M059J (cell line): ENCODE measurements around the gene MBD4. TPM values are rescaled to one million over a fixed set of nuclear protein-coding genes. Genes with fewer than 3 reads are reported as not detected.
"Not testable (repeated sequence)": the region's sequence is repeated elsewhere in the genome, so short reads cannot be mapped to it uniquely, and the experiment has no call there.

Experiments
- DNase-seq: peaks from one replicate; pipeline ENCODE4 v3.0.0-alpha.2; 2012; ENCODE audit warnings: low read depth
- total RNA-seq: library from RNA; depleted of rRNA; stranded (reverse); fragments of >200 nt; shearing (Covaris generic); gene quantifications from 2 replicates; pipeline ENCODE4 v1.2.3, GENCODE V29; 2014

The MBD4 gene
- total RNA-seq, 1 experiment from 2014 or later = 43.2 TPM

DNA sequence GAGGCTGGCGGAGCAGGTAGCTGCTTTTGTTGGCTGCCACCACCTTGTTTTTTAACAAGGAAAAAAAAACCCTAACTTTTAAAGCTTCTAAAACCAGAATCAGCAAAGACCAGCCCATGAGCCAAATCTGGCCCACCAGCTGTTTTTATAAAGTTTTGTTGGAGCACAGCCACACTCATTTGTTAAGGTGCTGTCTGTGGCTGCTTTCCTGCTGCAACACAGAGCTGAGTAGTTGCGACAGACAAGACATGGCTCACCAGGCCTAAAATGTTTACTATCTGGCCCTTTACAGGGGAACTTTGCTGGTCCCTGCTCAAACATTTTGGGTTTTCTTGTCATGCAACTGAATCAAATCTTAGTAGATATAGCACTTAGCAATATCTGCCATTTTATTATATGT lies 30.2 kb downstream of the MBD4 start:
- DNase-seq = no peak

DNA sequence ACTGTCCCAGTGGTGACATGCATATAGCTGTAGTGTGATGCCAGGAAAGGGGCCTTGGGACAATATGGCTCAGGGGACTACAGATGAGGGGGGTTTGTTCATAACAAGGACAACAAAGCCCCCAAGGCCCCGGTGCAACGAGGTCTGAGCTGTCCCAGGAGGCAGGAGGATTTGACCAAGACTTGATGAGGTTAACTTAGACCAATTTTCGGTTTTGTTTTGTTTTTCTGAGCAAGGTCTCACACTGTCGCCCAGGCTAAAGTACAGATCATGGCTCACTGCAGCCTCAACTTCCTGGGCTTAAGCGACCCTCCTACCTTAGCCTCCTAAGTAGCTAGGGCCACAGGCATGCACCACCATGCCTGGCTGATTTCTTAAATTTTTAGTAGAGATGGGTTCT lies 35.1 kb downstream of the MBD4 start:
- no peak for DNase-seq

DNA sequence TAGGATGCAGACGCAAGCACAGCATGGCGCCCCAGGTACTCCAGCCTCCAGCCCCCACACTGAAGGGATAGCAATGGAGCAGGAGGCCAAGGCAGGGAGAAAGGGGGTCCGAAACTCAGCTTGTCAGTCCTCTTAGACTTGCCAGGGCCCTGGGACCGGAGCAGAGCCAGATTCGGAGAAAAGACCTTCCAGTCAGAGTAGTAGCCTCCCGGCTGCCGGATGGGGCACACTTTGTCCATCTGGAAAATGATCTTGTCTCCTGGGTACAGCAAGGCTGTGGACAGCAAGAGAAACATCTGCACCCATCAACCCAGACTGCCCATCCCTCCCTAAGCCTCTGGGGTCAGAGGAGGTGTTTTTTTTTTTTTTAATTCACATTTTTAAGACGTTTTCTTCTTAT lies 35.6 kb downstream of the MBD4 start:
- DNase-seq = no peak

DNA sequence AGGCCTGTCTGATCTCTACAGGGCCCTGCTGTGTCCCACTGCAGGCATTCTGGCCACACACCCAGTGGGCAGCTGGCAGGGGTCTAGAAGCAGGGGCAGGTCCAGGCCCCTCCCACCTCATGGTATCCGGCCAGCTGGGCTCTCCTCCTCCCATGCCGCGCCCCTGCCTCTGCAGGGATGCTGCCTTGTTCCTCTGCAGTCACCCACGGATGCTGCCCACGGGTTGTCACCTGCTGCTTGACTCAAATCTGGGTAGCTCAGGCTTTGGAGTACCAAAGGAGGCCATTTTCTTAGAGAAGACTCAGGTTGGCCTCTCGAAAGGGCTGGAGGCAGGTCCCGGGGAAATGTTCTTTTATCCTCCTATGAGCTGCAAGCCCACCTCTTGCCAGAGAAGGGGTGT lies 36.3 kb downstream of the MBD4 start:
- DNase-seq = no peak

DNA sequence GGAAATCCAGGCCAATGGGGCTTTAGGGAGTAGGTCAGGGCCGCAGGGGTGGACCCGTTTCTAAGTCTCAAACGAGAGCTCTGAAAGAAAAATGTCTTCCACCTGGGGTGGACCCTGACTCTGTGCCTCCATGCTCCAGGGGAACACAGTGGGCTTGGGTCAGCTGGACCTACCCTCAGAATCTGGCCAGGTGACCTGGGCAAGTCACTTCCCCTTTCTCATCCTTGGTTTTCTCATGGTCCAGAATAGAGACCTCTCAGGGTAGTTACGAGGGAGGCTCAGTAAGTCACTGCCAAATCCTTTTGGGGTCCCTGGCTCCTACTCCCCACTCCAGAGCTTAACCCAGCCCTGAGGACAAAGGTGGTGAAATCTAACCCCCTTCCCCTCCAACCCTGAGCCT lies 37.1 kb downstream of the MBD4 start:
- DNase-seq = no peak

DNA sequence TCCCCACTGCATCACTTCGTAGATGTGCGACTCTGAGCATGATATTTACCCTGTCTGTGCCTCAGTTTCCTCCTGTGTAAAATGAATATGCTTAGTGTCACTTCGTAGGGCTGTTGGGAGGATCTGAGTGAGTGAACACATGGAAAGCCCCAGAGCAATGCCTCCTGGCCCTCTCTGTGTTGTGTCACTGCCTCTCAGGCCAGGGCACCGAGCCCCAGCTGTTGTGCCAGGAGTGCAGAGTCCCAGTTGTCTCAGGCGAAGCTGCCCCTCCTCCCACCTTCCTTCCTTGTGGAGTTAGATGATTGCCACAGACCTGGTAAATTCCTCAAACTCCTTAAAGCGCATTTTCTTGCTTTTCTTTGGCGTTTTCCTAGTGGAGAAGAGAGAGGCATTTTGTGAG lies 37.5 kb downstream of the MBD4 start:
- no peak for DNase-seq

DNA sequence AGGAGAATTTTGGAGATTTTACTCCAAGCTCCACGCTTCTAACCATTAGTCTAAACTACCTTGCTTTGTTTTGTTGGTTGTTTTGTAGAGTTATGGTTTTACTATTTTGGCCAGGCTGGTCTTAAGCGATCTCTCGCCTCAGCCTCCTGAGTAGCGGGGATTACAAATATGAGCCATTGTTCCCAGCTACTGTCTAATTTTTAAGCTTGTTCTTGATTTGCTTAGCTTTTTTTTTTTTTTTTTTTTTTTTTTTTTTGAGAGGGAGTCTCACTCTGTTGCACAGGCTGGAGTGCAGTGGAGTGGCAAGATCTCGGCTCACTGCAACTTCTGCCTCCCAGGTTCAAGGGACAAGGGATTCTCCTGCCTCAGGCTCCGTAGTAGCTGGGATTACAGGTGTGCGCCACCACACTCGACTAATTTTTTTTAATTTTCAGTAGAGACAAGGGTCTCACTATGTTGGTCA lies 39.8 kb downstream of the MBD4 start:
- DNase-seq = peak; percentile 27

DNA sequence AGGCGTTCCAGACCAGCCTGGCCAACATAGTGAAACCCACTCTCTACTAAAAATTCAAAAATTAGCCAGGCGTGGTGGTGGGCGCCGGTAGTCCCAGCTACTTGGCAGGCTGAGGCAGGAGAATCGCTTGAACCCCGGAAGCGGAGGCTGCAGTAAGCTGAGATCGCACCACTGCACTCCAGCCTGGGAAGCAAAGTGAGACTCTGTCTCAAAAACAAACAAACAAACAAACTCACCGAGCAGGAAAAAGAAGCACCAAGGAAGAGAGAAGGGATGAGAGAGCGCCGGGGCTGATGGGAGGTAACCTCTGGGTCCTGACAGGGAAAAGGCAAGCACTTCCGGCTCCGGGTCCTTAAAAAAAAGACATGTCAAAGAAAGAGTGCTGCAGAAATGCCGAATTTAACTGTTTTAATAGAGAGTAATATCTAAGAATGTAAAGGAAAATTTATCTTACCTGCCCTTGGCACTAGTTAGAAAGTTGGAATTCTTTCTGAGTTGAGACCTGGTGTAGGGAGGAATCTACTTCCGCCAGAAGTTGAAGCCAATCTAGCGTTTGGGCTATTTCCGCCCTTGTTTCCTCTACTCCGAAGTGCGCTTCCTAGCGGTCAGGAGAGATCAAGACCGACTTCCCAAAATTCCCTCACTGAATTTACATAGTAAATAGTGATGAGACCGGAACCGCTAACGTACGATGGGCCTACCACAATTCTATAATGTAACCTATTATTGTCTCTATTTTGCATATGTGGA lies 40.4 kb downstream of the MBD4 start:
- DNase-seq = peak; percentile 97

DNA sequence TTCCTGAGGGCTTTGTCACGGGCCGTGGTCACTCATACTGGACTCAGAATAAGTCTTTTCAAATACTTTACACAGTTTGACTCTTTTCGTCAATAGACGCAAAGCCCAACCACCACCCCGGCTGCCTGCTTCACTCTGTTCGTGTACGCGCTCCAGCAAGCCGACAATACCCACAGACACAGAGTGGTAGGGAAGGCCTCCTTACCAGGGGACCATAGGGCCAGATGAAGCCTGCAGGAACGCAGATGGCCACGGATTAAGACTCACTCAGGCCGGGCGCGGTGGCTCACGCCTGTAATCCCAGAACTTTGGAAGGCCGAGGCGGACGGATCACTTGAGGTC lies 41.0 kb downstream of the MBD4 start:
- DNase-seq = peak; percentile 35

DNA sequence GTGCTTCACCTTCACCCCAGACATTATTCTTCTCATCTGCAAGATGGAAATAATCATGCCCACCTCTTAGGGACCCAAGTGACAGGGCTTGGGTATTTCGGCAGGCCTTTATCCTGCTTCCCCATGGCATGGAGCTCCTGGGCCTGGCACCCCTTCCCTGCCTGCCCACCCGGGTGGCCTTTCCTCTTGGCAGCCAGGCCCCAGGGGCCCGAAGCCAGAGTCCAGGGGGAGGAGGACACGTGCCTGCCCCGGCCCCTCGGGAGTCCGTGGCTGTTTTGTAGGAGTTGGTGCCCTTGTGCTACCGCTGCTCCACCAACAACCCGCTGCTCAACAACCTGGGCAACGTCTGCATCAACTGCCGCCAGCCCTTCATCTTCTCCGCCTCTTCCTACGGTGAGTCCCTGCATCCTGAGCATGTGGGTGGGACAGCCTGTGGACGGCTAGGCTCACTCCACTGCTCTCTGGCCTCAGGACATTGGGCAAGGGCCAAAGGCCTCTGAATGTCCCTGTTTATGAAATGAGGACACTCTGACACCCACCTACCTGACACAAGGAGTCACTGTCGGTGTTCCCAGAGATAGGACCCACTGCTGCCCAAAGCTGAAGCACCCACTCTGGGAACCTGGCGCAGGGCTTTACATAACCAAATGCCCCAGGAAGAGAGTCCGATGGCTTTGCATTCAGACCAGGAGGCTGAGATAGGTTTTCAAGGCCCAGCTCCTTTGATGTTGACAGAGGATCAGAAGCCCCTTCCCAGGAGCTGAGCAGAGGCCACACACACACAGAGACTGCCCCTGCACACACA lies 45.8 kb downstream of the MBD4 start:
- DNase-seq = not testable (repeated sequence)

DNA sequence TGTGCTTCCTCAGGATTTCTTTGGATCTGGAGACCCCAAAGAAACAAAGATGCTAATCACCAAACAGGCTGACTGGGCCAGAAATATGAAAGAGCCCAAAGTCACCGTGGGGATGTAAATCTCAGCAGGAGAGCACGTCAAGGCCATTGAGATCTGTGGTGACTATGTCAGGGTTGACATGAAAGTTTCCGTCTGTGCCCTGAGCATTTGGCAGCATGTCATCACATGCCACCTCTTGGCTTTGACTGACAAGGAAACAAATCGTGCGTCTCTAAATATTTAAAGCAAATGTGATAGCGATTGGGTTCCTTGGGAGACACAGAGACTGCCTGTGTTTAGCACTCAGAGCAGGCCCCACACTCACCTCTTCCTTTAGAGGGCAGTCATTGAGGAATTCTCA lies 46.5 kb downstream of the MBD4 start:
- no peak for DNase-seq

DNA sequence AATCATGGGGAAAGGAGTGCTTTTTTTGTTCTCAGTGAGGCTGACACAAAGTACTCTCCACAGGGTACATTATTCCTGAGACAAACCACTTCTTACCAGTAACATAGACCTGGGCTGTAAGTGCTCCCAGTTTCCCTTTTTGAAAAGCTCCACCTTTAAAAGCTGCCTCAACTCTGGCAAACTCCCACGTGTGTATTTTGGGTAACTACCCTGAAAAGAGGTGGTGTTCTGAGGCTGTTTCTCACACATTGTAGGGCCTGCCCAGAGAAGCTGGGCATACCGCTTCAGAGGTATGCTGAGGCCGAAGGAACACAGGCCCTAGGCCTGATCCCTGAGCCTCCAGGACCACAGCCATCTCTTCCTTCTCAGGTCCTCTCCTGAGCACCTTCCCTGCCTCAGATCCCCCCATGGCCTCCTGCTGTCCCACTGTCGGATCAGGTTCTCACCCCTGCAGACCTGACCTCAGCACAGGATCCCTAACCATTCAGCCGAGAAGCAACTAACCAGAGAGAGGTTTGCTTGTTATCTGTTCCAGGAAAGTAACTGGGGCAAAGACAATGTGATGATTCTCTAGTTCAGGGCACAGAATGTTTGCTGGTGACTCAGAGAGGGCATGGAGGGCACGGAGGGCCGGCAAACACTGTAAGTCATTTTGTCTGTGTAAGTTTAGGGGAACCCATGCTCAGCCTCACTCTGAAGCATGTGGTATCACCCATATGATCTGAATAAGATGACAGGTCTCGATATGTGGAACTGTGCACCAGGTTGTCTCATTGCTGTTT lies 47.5 kb downstream of the MBD4 start:
- DNase-seq = not testable (repeated sequence)

DNA sequence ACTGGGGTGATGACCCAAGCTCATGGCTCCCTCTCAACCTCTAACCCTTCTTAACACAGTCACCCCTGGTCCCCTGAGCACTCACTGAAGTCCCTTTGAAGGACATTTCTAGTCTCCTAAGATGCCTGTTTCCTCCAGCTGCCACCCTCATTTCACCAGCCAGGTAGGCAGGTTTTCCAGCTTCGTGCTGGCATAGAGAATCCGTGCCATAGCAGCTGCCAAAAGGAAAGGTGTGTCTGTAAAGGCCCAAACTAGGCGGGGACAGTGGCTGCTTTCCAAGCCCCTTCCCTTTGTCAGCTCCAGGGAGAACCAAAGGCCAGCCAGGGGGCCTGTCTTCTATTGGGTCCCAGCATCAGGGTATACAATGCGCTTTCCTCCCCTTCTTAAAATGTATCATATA lies 48.2 kb downstream of the MBD4 start:
- DNase-seq = not testable (repeated sequence)

DNA sequence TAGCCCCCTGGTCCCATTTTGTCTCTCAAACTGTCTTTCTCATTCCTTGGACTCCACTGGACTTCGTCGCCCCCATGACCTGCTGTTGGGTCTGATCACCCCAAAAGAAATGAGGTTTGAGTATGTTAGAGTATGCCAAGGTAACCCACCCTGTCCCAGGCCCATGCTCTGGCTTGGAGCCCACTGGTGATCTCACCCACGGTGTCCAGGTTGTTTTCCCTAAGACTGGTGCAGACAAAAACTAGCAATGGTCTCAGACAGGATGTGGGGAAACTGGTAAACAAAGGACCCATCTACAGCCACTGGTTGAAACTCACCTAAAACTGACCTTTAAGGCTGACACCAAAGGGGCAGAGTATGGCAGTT lies 50.2 kb downstream of the MBD4 start:
- DNase-seq = peak; percentile 28

DNA sequence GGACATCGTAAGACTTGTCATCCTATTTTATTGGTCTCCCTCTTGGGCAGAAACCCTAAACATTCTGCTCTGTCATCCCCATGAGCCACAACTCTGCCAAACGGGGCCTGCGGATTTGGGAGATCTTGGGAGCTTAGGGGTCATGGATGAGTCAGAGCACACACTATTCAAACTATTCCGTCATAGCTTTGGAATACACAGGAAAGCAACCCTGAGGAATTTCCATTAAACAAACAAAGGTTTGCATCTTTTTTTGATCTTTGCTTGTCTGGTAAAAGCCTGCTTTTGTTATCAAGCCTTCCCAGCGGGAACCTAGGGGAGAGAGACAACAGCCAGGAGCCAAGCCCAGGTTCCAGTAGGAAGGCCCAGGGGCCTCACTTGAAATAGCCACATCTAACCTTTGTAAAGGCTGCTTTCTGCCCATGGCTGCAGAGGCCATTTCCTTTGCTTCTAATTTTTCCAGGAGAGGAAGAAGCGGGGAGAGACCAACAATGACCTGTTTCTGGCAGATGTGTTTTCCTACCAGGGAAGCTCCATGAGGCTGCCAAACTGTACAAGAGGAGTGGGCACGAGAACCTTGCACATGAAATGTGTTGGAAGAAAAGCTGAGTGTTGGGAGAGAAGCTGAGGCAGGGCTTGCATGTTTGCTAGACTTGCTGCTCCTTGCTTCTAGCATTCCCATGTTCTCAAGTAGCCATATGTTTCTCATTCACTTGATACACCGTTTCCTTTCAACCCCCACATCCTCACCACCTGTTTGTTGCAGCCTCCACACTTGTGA lies 50.8 kb downstream of the MBD4 start:
- DNase-seq = peak; percentile 92

DNA sequence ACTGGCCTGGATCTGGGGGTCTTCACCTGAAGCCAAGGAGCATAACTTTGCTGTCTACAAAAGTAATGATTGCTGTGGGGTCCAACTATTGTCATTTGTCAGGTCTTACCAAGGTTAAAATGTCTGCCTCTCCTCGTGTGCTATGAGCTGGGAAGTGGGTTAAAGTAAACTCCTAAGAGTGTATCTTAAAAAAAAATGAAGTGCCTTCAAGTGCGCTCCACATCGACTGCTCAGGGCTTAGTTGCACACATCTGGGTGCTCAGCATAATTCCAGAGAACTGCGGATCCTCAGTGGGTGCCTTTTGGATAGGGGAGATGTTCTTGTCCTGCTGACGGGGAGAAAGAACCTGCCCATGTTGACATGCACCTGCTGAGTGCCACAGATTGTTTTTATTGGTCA lies 52.3 kb downstream of the MBD4 start:
- no peak for DNase-seq

DNA sequence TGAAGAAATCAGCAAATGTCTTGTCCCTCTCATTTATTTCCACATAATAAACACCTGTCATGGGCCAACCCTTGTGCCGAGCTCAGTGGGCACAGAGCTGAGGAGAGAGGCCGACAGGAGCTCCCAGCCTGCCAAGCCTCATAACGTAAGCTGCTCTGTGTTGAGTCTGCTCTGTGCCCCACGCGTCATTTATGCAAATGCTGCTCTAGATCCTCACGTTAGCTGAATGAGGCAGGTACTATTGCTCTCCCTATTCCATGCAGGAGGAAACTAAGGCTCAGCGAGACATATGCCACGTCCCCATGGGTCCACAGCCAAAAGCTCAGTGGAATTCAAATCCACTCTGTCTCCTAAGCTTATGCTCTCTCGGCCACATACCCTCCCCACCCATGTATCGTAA lies 52.8 kb downstream of the MBD4 start:
- DNase-seq = no peak

DNA sequence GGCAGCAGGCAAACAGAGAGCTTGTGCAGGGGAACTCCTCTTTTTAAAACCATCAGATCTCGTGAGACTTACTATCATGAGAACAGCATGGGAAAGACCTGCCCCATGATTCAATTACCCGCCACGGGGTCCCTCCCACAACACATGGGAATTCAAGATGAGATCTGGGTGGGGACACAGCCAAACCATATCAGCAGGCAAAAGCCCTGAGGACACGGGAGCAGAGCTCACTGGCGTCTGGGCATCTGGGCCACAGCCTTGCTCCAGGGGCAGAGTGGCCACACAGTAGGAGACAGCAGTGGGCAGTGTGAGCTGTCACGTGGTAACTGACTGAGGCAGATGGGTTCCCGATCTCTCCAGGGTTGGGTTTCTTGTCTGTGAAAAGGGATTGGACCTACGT lies 54.2 kb downstream of the MBD4 start:
- DNase-seq = not testable (repeated sequence)

DNA sequence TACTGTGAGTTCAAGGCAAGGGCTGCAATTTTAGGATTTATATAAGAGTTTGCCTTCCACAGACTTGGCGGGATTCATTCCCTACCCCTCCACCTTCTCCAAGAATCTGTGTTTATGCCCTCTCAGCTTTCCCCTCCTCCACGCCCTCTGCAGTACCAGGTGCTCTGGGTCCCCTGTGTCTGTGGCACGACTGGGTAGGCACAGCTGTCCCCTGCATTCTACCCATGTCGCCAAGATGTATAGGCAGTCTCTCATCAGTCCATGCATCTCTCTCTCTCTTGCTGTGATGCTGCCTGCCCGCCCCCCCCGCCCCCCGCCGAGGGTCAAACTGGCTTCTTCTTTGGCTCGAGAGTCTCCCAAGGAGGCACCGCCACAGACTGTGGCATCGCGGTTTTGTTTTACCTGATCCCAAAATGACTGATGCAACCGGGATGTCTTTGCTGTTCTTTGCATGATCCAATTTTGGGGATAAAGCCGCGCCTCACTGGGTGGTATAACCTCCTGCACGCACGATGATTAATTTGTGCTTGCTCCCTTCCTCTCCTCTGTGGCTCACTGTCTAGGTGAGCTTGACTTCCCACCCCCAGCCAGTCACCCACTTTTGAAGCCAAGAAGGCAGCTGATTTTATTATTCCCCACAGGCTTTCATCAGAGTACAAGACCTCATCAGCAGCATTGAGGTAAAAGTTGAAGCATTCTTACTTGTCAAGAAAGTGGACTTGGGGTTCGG lies 55.0 kb downstream of the MBD4 start:
- no peak for DNase-seq

DNA sequence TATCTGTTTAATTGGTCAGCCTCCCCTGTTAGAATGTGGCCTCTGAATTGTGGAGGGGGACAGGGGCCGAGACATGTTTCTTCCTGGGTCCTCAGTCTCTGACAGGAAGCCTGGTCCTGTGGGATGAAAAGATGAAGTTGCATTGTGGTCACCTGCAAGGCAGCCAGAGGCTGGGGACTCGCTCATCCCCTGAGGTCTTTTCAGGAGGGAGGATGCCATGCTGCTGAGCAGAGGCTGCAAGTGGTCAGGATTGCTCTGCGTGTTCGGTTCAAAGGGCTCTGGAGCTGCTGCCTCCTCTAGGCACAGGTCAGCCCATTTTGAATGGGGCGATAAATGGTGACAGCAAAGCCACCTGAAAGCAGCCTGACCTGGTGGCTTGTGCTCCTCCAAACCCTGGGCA lies 55.6 kb downstream of the MBD4 start:
- not testable (repeated sequence) for DNase-seq

DNA sequence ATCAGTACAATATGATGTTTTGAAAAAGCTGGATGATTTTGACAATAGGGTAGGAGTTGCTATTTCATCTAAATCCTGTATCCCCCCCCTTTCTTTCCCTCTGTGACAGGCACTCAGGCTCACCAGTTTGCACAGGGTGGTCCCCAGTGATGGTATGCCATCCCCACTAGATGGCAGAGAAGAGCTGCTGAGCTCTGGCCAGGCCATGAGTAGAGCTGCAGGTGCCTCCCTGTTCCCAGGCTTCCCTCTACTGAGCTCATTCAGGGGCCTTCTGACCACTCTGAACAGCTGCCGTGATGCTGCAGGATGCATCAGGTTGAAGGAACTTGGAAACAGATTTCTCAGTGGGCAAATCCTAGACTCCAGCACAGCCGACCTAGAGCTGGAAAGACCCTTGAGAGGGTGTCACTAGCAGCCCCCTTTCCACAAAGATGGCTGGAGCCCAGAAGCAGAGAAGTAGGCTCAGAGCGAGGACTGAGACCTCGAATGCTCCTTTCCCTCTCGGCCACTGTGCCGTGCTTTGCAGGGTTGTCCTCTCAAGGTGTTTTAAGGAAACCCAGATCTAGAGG lies 56.4 kb downstream of the MBD4 start:
- peak; percentile 80 for DNase-seq
